ENCODE data around the gene RAB1A. TPM values are rescaled to one million over a fixed set of nuclear protein-coding genes. Genes with fewer than 3 reads are reported as not detected.

RAB1A gene
- total and polyA plus RNA-seq, 10 of the 15 experiments (the other 5 are each of a cell fraction or from before 2014, with no cell fraction given), result 48.9 to 171 (median 83.4) TPM

- TF ChIP-seq ATF2 (IDR thresholded peaks at IDR 0.05; ENCODE audit: low read length) (peak; percentile 88), DPF2 (IDR thresholded peaks at IDR 0.05) (peak; percentile 81), NFXL1 (IDR thresholded peaks at IDR 0.05; ENCODE audit: borderline replicate concordance) (no peak), STAT1 (conservative IDR thresholded peaks at IDR 0.05) (no peak), YY1 (IDR thresholded peaks at IDR 0.05; ENCODE audit: low read depth, low read length) (0 out of 2 replicates have a peak, but pooled peaks have one; percentile 29), IKZF1 (conservative IDR thresholded peaks at IDR 0.05) (peak; percentile 72), NR2C2 (IDR thresholded peaks at IDR 0.05; ENCODE audit: borderline replicate concordance, control insufficient read depth, insufficient read length, low read depth) (no peak), ESRRA (IDR thresholded peaks at IDR 0.05; ENCODE audit: low read length) (no peak), BACH1 (IDR thresholded peaks at IDR 0.05; ENCODE audit: borderline replicate concordance) (peak; percentile 68; the same call in 1 of the 2 replicates), FOS (IDR thresholded peaks at IDR 0.05; ENCODE audit: borderline replicate concordance, extremely low read depth, insufficient read length) (no peak), CREB1 (IDR thresholded peaks at IDR 0.05; ENCODE audit: low read depth) (peak; percentile 41; the same call in 1 of the 2 replicates), JUND (IDR thresholded peaks at IDR 0.05; ENCODE audit: low read depth, low read length) (no peak), NFYA (IDR thresholded peaks at IDR 0.05; ENCODE audit: borderline replicate concordance, low read depth, low read length) (no peak), ZNF384 (IDR thresholded peaks at IDR 0.05; ENCODE audit: borderline replicate concordance, low read depth, low read length) (no peak), SKIL (IDR thresholded peaks at IDR 0.05; ENCODE audit: low read depth, poor library complexity, severe bottlenecking) (peak; percentile 33), EZH2 (IDR thresholded peaks at IDR 0.05; ENCODE audit: borderline replicate concordance, control insufficient read depth, low read depth, low read length) (0 out of 2 replicates have a peak, but pooled peaks have one; percentile 55), E2F8 (IDR thresholded peaks at IDR 0.05; ENCODE audit: low read depth, partially characterized antibody) (no peak), KLF5 (IDR thresholded peaks at IDR 0.05; ENCODE audit: partially characterized antibody) (no peak), SP1 (IDR thresholded peaks at IDR 0.05; ENCODE audit: low read depth, low read length) (peak; percentile 64)
- TF ChIP-seq, protein P1, sequence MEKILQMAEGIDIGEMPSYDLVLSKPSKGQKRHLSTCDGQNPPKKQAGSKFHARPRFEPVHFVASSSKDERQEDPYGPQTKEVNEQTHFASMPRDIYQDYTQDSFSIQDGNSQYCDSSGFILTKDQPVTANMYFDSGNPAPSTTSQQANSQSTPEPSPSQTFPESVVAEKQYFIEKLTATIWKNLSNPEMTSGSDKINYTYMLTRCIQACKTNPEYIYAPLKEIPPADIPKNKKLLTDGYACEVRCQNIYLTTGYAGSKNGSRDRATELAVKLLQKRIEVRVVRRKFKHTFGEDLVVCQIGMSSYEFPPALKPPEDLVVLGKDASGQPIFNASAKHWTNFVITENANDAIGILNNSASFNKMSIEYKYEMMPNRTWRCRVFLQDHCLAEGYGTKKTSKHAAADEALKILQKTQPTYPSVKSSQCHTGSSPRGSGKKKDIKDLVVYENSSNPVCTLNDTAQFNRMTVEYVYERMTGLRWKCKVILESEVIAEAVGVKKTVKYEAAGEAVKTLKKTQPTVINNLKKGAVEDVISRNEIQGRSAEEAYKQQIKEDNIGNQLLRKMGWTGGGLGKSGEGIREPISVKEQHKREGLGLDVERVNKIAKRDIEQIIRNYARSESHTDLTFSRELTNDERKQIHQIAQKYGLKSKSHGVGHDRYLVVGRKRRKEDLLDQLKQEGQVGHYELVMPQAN (conservative IDR thresholded peaks at IDR 0.05), result no peak
Measured at GRCh38 chr2:65053199-65053598, 76.7 kb downstream of the RAB1A start (continued).

Data from GM12878 (cell line).